ENCODE results near the gene CUX1. TPM values are rescaled to one million over a fixed set of nuclear protein-coding genes. Genes with fewer than 3 reads are reported as not detected.
A peak's percentile ranks its signal among the peaks of the same experiment; 100 is the strongest.

Gene CUX1
- total and polyA plus RNA-seq, 2 of the 13 experiments (the other 11 are each of a cell fraction or from before 2014, with no cell fraction given): 13.7 to 14.9 TPM

DNA sequence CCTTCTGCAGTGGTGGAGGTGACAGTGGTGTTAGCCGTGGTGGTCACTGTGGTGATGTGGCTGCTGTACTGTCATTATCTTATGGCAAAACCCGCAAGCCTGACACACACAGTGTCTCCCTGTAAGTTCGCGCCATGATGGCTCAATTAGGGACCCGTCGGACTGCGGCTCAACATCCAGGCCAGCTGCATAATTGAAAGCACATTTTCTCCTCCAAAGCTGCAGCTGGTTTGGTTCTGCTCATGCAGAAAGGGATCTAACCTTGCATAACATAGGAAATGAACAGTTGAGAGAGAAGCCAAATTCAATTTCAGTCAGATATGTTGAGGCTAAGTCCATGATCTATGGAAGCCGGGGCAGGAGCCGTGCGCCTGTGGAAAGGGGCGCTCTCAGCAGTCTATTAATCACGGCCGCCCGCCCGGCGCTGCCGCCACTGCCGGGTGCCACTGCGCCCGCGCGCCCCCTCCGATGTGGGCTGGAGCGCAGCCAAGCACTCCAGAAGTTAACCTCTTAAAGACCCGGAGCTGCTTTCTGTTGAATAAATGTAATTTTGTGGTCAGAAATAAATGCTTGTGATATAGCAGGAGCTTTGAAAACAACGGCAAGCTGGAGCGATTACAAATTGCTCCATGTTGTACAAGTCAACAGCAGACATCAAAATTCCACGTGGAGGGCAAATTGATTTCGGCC is 227.7 kb downstream of the CUX1 start:
- Histone ChIP-seq H3K36me3 (replicated peaks in 1 of 2; ENCODE audit: control insufficient read depth in 1 of 2, insufficient read depth in 2 of 2, low read length in 2 of 2) (peaks cover 0 to 3% of the 10 kb centered on the region in 2 experiments; a peak in 2 of 5 replicates), H3K27ac (ENCODE audit: extremely low read length, insufficient read depth, low read length) (no peak overlapping the region), H3K4me3 (replicated peaks in 1 of 3; ENCODE audit: insufficient read depth in 1 of 3, low read depth in 2 of 3, low read length in 3 of 3) (no peak overlapping the region), H3K4me1 (ENCODE audit: insufficient read depth, low read length) (peaks cover 10% of the 10 kb centered on the region), H3K27me3 (ENCODE audit: control insufficient read depth in 1 of 2, insufficient read depth in 2 of 2, low read length in 2 of 2) (no peaks in the 10 kb centered on the region), H4K20me1 (ENCODE audit: insufficient read depth, low read length) (no peaks in the 10 kb centered on the region), H3K4me2 (ENCODE audit: low read depth, low read length) (no peak overlapping the region), H3K9ac (ENCODE audit: insufficient read depth, low read depth, low read length) (no peak overlapping the region), H2AFZ (ENCODE audit: low read length) (no peak overlapping the region), H3K79me2 (ENCODE audit: insufficient read depth, low read length) (no peaks in the 10 kb centered on the region), H3K9me3 (ENCODE audit: low read length) (no peaks in the 10 kb centered on the region)
- in situ Hi-C loops (cut with HindIII; ENCODE audit: extremely low pct_ligation_motif_present, low pct_unique_long_range_greater_than_20kb) (no loop called here), intact Hi-C loops (cut with micrococcal nuclease; ENCODE audit: unreplicated experiment) (no loop called here)
- POLR2A ChIA-PET: no interaction called here
- WGBS (ENCODE audit: low lambda C conversion rate): 96% methylated on average over 28 of the region's 29 CpGs
- peak; percentile 27 for TF ChIP-seq AGO2 (optimal IDR thresholded peaks at IDR 0.05; ENCODE audit: low read depth, low read length)
- TF ChIP-seq, protein P1, sequence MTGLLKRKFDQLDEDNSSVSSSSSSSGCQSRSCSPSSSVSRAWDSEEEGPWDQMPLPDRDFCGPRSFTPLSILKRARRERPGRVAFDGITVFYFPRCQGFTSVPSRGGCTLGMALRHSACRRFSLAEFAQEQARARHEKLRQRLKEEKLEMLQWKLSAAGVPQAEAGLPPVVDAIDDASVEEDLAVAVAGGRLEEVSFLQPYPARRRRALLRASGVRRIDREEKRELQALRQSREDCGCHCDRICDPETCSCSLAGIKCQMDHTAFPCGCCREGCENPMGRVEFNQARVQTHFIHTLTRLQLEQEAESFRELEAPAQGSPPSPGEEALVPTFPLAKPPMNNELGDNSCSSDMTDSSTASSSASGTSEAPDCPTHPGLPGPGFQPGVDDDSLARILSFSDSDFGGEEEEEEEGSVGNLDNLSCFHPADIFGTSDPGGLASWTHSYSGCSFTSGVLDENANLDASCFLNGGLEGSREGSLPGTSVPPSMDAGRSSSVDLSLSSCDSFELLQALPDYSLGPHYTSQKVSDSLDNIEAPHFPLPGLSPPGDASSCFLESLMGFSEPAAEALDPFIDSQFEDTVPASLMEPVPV (CRISPR knock-in tag; IDR thresholded peaks at IDR 0.05): no peak
- no peak for TF ChIP-seq ZNF75D (CRISPR knock-in tag; IDR thresholded peaks at IDR 0.05; ENCODE audit: borderline replicate concordance)
- TF ChIP-seq CENPX (CRISPR knock-in tag; IDR thresholded peaks at IDR 0.05): no peak
- no peak for ATAC-seq
- CTCF ChIA-PET (ENCODE audit: low intra/inter-chr PET ratio, low total read pairs): no interaction called here
- BruUV-seq (replicated peaks): no TSS peak
- no peak for FAIRE-seq
- no peak for DNase-seq (ENCODE audit: low spot score)

DNA sequence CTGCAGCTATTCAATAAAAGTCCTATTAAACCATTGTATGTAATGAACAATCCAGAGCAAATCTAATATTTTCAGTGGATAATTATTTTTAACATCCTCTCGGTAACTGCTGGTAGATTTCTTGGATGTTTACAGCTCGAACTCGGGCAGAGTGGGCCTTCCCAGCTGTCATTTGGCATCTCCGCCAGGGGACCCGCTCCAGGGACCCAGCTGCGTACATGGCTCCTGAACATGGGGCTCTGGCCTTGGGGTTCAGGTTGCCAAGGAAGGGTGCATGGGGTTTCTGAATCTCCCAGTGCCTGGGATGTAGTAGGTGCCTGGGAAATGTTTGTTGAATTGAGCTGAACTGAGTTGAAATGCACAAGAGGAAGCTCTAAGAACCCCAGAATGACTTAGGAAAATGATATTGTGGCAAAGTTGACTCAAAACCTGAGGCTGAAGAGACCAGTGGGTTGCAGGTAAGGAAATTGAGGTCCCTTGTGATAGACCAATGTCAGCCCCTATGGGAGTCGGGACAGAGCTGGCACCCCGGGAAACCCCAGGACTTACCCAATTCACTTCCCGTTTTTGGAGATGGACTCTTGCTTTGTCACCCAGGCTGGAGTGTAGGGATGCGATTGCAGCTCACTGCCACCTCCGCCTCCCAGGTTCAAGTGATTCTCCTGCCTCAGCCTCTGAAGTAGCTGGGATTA is 228.4 kb downstream of the CUX1 start:
- Histone ChIP-seq H3K4me2 (ENCODE audit: low read depth, low read length) (no peak overlapping the region), H4K20me1 (ENCODE audit: insufficient read depth, low read length) (no peaks in the 10 kb centered on the region), H3K79me2 (ENCODE audit: insufficient read depth, low read length) (no peaks in the 10 kb centered on the region), H3K27ac (ENCODE audit: extremely low read length, insufficient read depth, low read length) (no peak overlapping the region), H3K9ac (ENCODE audit: insufficient read depth, low read depth, low read length) (no peak overlapping the region), H3K36me3 (replicated peaks in 1 of 2; ENCODE audit: control insufficient read depth in 1 of 2, insufficient read depth in 2 of 2, low read length in 2 of 2) (peaks cover 0 to 3% of the 10 kb centered on the region in 2 experiments; a peak in 1 of 5 replicates), H2AFZ (ENCODE audit: low read length) (no peak overlapping the region), H3K4me3 (replicated peaks in 1 of 3; ENCODE audit: insufficient read depth in 1 of 3, low read depth in 2 of 3, low read length in 3 of 3) (no peak overlapping the region), H3K9me3 (ENCODE audit: low read length) (no peaks in the 10 kb centered on the region), H3K4me1 (ENCODE audit: insufficient read depth, low read length) (peaks cover 10% of the 10 kb centered on the region), H3K27me3 (ENCODE audit: control insufficient read depth in 1 of 2, insufficient read depth in 2 of 2, low read length in 2 of 2) (no peaks in the 10 kb centered on the region)
- no peak for FAIRE-seq
- ATAC-seq: no peak
- no peak for DNase-seq (ENCODE audit: low spot score)
- ChIA-PET CTCF (ENCODE audit: low intra/inter-chr PET ratio, low total read pairs) (no interaction called here), POLR2A (no interaction called here)
- intact Hi-C loops (cut with micrococcal nuclease; ENCODE audit: unreplicated experiment) (no loop called here), in situ Hi-C loops (cut with HindIII; ENCODE audit: extremely low pct_ligation_motif_present, low pct_unique_long_range_greater_than_20kb) (no loop called here)
- 90% methylated on average over 11 of the region's 11 CpGs for WGBS (ENCODE audit: low lambda C conversion rate)
- no TSS peak for BruUV-seq (replicated peaks)
- TF ChIP-seq, protein P2, sequence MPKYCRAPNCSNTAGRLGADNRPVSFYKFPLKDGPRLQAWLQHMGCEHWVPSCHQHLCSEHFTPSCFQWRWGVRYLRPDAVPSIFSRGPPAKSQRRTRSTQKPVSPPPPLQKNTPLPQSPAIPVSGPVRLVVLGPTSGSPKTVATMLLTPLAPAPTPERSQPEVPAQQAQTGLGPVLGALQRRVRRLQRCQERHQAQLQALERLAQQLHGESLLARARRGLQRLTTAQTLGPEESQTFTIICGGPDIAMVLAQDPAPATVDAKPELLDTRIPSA (CRISPR knock-in tag; IDR thresholded peaks at IDR 0.05; ENCODE audit: borderline replicate concordance): no peak
- TF ChIP-seq ZNF225 (CRISPR knock-in tag; IDR thresholded peaks at IDR 0.05) (no peak), MIER2 (CRISPR knock-in tag; IDR thresholded peaks at IDR 0.05) (no peak), KLF6 (CRISPR knock-in tag; IDR thresholded peaks at IDR 0.05) (no peak), KLF11 (CRISPR knock-in tag; IDR thresholded peaks at IDR 0.05) (no peak), PTBP1 (IDR thresholded peaks at IDR 0.05; ENCODE audit: low read depth, low read length, poor library complexity, severe bottlenecking) (no peak), KDM3A (CRISPR knock-in tag; IDR thresholded peaks at IDR 0.05; ENCODE audit: low read depth) (no peak), PHF20 (CRISPR knock-in tag; IDR thresholded peaks at IDR 0.05) (no peak), ZSCAN30 (CRISPR knock-in tag; IDR thresholded peaks at IDR 0.05) (no peak), ZNF792 (CRISPR knock-in tag; IDR thresholded peaks at IDR 0.05) (no peak), RFX5 (IDR thresholded peaks at IDR 0.05; ENCODE audit: low read depth, low read length) (no peak), ZNF530 (CRISPR knock-in tag; IDR thresholded peaks at IDR 0.05; ENCODE audit: low read depth) (no peak)
